ENCODE measurements around the gene KRT86.
"Not testable (repeated sequence)": the region's sequence is repeated elsewhere in the genome, so short reads cannot be mapped to it uniquely, and the experiment has no call there.

Gene KRT86

GRCh38 chr12:52342781-52343490 is 68.5 kb downstream of the KRT86 start:
- no peak for DNase-seq

- no peak for DNase-seq
Observed at GRCh38 chr12:52343550-52343949, 69.1 kb downstream of the KRT86 start.

GRCh38 chr12:52344111-52344510 is 69.7 kb downstream of the KRT86 start:
- no peak for DNase-seq

- DNase-seq = not testable (repeated sequence)
Observed at GRCh38 chr12:52345041-52345440, 70.6 kb downstream of the KRT86 start.

- no peak for DNase-seq
Observed at GRCh38 chr12:52346593-52346992, 72.1 kb downstream of the KRT86 start.

- no peak for DNase-seq
Observed at GRCh38 chr12:52347016-52347415, 72.6 kb downstream of the KRT86 start.

- DNase-seq = no peak
Observed at GRCh38 chr12:52347551-52348510, 73.4 kb downstream of the KRT86 start.

GRCh38 chr12:52349196-52349595 is 74.8 kb downstream of the KRT86 start:
- DNase-seq = no peak

GRCh38 chr12:52350021-52350620 is 75.7 kb downstream of the KRT86 start:
- no peak for DNase-seq

GRCh38 chr12:52350786-52351185 is 76.3 kb downstream of the KRT86 start:
- no peak for DNase-seq

GRCh38 chr12:52351196-52352059 is 77.0 kb downstream of the KRT86 start:
- peak; percentile 56 for DNase-seq

GRCh38 chr12:52352951-52353350 is 78.5 kb downstream of the KRT86 start:
- no peak for DNase-seq

- no peak for DNase-seq
Observed at GRCh38 chr12:52353766-52354165, 79.3 kb downstream of the KRT86 start.

GRCh38 chr12:52354200-52354599 is 79.8 kb downstream of the KRT86 start:
- DNase-seq = no peak

GRCh38 chr12:52355176-52355575 is 80.7 kb downstream of the KRT86 start:
- no peak for DNase-seq

- DNase-seq = no peak
Observed at GRCh38 chr12:52356031-52356761, 81.8 kb downstream of the KRT86 start.

- DNase-seq = no peak
Observed at GRCh38 chr12:52356762-52357580, 82.5 kb downstream of the KRT86 start.
